Measurements from ENCODE around the gene DCST2.

Gene DCST2

GRCh38 chr1:155069551-155070157 is 36.1 kb upstream of the DCST2 start:
- in situ Hi-C loops (cut with HindIII; ENCODE audit: low sequenced_read_pairs) = no loop called here
- no peak for TF ChIP-seq CTCF (IDR thresholded peaks at IDR 0.05; ENCODE audit: low read depth, low read length, missing control alignments)
- no peak overlapping the region for H3K4me3 ChIP-seq (ENCODE audit: low read depth, low read length)
- DNase-seq (ENCODE audit: low read depth) = no peak

GRCh38 chr1:155068599-155068998 is 35.0 kb upstream of the DCST2 start:
- no peak overlapping the region for H3K4me3 ChIP-seq (ENCODE audit: low read depth, low read length)
- in situ Hi-C loops (cut with HindIII; ENCODE audit: low sequenced_read_pairs) = no loop called here
- no peak for DNase-seq (ENCODE audit: low read depth)
- no peak for TF ChIP-seq CTCF (IDR thresholded peaks at IDR 0.05; ENCODE audit: low read depth, low read length, missing control alignments)

- H3K4me3 ChIP-seq (ENCODE audit: low read depth, low read length) = no peak overlapping the region
- no peak for TF ChIP-seq CTCF (IDR thresholded peaks at IDR 0.05; ENCODE audit: low read depth, low read length, missing control alignments)
- DNase-seq (ENCODE audit: low read depth) = no peak
- in situ Hi-C loops (cut with HindIII; ENCODE audit: low sequenced_read_pairs) = no loop called here
Observed at GRCh38 chr1:155066777-155067176, 33.2 kb upstream of the DCST2 start.

GRCh38 chr1:155064832-155065429 is 31.4 kb upstream of the DCST2 start:
- DNase-seq (ENCODE audit: low read depth) = no peak
- in situ Hi-C loops (cut with HindIII; ENCODE audit: low sequenced_read_pairs) = loop anchor here (5.0 kb wide), 1 partner anchor 53 kb away; no protein-coding TSS in a partner anchor
- peak overlapping the region; percentile 82 for H3K4me3 ChIP-seq (ENCODE audit: low read depth, low read length)
- TF ChIP-seq CTCF (IDR thresholded peaks at IDR 0.05; ENCODE audit: low read depth, low read length, missing control alignments) = no peak

- H3K4me3 ChIP-seq (ENCODE audit: low read depth, low read length) = peak overlapping the region; percentile 82
- no peak for TF ChIP-seq CTCF (IDR thresholded peaks at IDR 0.05; ENCODE audit: low read depth, low read length, missing control alignments)
- in situ Hi-C loops (cut with HindIII; ENCODE audit: low sequenced_read_pairs) = loop anchor here (5.0 kb wide), 1 partner anchor 52 kb away; no protein-coding TSS in a partner anchor
- no peak for DNase-seq (ENCODE audit: low read depth)
Observed at GRCh38 chr1:155064111-155064831, 30.7 kb upstream of the DCST2 start.

- peak; percentile 59 for DNase-seq (ENCODE audit: low read depth)
- H3K4me3 ChIP-seq (ENCODE audit: low read depth, low read length) = peak within 1 kb of the TSS; percentile 82
- TF ChIP-seq CTCF (IDR thresholded peaks at IDR 0.05; ENCODE audit: low read depth, low read length, missing control alignments) = no peak
- in situ Hi-C loops (cut with HindIII; ENCODE audit: low sequenced_read_pairs) = loop anchor here (5.0 kb wide), 1 partner anchor 51 kb away; no protein-coding TSS in a partner anchor
Observed at GRCh38 chr1:155063550-155064110, 30.0 kb upstream of the DCST2 start, which contains the start of gene EFNA4. TSS of gene EFNA4 (plus strand) at chr1:155063740. CDS start at chr1:155063824, 84 bp downstream.
